NCI-H226 (cell line): ENCODE data around the gene SLC5A12.

Experiments
- DNase-seq: peaks from one replicate; pipeline ENCODE4 v3.0.0-alpha.2; 2015

SLC5A12 gene, protein sequence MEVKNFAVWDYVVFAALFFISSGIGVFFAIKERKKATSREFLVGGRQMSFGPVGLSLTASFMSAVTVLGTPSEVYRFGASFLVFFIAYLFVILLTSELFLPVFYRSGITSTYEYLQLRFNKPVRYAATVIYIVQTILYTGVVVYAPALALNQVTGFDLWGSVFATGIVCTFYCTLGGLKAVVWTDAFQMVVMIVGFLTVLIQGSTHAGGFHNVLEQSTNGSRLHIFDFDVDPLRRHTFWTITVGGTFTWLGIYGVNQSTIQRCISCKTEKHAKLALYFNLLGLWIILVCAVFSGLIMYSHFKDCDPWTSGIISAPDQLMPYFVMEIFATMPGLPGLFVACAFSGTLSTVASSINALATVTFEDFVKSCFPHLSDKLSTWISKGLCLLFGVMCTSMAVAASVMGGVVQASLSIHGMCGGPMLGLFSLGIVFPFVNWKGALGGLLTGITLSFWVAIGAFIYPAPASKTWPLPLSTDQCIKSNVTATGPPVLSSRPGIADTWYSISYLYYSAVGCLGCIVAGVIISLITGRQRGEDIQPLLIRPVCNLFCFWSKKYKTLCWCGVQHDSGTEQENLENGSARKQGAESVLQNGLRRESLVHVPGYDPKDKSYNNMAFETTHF

DNA sequence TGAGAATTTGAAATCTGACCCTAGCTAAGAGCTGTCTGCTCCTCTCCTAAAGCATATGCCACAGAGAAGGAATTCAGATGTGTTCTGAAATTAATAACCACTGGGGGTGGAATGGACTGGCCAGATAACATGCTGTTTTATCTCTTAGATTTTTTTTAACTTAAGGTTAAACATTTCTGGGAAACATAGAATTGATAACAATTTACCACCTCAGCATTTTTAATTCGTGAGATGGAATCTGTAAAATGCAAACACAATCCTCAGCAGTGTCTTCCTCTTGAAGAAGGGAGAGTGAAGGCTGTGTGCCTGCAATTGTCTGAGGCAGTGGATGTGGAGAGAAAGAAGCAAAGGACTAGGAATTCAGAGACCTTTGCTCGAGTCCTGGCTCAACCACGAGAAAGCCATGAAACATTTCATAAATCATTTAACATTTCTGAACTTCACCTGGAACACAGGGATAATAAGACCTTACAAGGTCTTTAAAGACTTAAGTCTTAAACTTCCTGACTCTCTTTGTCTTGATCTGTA lies at the start of gene SLC5A12:
SLC5A12 (minus strand) TSS at position 113 of the 528 bp plus-strand sequence. CDS start 346 bp downstream, outside the sequence.
- DNase-seq: no peak

DNA sequence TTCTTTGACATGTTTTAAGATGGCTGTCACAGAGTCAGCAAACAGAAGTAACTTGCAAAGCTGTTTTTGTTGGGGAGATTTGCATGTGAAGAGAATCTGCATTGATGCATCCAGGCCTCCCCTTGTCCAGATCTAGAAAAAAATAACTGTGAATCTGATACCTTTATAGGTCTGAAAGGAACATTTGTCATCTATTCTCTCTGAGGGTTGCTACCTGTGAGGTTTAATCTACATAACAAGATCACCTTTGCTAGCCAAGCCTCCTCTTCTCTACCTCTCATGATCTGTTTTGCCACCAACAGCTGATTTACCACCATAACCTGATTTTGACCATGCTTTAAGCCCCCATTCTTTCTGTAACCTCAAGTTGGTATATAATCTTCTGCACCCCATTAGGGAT lies 47.2 kb upstream of the SLC5A12 start:
- no peak for DNase-seq

DNA sequence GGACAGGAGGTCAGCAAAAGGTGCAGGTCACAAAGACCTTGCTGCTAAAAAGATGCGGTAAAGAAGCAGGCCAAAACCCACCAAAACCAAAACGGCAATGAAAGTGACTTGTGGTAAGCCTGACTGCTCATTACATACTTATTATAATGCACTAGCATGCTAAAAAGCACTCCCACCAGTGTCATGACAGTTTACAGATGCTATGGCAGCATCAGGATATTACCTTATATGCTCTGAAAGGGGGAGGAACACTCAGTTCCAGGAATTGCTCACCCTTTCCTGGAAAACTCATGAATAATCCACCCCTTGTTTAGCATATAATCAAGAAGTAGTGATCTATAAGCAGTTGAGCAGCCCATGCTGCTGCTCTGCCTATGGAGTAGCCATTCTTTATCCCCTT lies 45.2 kb upstream of the SLC5A12 start:
- no peak for DNase-seq

DNA sequence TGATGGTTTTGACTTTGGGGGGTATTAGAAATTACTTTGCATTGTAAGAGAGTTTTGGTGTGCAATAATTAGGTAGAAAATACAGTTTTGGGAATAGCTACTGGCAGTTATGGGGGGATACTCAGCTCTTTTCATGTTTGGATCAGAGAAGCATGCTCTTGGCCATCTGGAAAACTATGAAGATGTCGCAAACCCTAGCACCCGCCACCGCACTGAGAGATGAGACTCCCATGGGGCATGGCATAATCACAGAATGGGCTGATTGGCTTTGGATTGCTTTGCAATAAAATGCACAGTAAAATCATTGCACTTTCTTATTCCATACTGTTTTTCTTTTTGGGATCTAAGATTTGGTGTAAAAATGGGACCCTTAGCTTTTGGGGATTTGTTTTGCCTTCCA lies 43.5 kb upstream of the SLC5A12 start:
- no peak for DNase-seq

DNA sequence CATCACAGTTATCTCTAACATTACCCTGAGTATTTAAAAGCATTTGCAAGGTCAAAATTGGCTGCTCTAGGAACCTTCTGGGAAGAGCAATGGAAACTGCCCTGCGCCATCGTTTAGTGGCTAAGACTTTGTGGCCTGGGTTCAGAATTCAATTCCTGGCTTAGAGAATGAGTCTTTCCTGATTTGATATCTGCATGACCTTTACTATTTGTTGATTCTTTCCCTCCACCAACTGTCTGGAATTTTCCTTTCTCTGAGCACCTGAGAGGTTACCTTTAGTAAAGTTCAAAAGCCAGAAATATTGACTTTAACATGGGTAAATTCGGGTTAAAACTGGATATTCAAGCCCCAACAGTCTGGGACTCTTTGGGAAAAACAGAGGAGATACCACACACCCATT lies 43.0 kb upstream of the SLC5A12 start:
- DNase-seq: no peak

DNA sequence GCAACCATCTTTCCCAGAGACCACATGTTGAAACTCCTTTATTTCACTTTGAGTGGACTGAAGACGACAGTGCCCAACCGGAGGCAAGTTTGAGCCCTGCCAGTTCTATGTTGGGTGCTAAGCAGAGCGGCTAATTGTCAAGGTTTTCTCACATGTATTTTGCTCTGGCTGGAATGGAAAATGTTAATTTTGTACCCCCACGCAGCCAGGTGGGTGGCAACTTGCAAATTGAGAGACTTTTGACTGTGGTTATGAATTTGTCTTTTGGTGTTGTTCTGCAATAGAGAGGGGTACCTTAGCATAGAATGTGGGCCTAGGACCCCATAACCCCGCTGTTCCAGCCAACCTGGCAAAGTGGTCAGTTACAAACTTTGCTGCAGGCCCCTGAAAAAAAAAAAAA lies 42.5 kb upstream of the SLC5A12 start:
- no peak for DNase-seq

DNA sequence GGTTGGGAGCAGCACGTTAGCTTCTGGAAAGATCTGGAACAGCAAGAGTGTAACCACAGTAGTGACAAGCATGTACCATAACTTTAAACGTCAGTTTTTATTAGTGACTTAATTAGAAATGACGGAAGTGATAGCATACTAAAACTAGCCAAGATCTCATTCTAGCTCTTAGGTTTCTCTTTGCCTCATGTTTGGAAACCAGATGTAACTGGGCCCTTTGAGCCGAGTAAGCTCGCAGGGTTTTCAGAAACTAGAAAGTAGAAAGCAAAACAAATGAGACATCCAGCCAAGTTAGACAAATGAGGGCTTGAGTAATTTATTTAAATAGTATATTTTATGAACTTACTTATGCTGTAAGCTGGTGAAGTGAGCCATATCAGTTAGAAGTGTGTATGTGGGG lies 40.2 kb upstream of the SLC5A12 start:
- no peak for DNase-seq

DNA sequence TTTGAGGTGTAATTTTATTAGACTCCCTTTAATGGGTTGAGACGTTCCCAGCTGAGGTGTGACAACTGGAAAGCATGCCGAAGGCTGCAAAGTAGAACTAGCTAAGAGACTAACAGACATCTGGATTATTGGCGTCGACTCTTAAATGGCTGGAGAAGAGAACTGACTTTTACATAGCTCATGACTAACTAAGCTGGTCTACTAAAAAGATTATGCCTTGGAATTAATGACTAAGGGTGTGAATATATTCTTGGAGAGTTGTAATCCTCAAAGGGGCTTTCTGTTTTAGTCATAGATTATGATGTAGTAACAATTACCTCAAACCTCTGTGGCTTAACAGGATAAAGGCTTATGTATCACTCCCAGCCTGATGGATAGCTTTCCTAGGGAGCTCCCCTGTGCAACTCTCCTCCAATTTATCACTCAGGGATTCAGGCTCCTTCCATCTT lies 39.5 kb upstream of the SLC5A12 start:
- no peak for DNase-seq

DNA sequence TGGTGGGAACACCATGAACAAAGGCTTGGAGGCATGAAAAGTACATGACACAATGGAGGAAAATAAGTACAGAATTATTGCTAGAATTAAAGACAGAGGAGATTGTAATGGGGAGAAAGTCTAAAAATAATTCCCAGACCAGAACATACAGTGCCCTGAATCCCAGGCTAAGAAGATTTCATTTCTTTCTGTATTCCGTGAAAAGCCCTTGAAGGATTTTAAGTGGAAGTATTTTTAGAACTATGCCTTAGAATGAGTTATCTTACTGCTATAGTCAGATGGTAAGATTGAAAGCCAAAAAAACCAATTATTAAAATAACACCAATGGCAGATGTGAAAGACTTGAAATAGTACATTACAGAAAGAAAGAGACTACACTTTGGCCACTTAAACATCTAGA lies 36.1 kb upstream of the SLC5A12 start:
- no peak for DNase-seq

DNA sequence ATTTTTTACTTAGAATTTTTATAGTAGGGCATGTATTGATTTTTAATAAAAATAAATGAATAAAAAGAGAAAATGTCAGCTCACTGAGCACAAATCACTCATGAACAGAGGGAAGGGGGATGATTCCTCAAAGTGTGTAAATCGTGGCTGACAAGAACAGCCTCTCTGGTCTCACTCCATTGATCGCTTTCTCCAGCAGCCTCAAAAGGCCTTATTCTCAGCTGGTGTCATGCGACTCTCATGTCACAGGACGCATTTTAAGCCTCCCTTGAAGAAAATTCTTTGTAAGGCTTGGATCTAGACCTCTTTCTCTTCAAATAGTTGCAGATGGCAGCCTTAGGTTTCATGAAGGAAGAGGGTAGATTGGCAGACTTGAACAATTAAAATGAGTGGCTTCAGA lies 33.9 kb upstream of the SLC5A12 start:
- DNase-seq: no peak

DNA sequence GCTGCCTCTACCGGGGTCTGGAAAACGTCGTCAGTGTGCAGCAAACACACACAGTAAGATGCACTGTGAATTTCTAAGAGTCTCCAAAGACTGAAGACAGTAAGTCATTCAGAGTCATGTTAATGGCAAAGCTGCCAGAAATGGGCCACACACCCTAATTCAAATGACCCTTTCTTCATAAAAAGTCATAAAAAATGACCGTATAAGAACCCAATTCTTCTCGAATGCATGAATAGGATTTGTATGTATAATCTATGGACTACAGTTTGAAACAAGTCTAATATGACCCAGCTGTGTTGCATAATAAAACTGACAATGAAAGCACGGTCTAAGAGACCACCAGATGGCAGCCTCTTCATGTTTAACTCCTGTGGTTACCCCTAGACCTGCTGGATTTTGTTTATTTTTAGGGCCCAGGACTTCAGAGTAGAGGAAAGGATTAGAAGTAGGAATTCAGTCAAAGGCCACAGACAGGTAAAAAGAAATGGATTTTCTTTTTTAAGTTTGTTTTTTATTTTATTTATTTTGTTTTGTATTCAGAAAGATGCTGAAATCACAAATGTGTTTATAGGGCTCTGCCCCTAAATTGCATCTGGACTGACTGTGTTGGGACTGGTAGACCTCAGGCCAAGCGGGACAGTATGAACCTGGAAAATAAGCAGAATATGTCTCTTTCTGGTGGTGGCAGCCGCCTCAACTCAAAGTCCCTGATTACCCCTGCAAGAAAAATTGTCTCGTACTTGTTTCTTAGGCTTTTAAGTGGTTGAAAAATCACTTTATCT lies 32.1 kb upstream of the SLC5A12 start:
- peak; percentile 13 for DNase-seq

DNA sequence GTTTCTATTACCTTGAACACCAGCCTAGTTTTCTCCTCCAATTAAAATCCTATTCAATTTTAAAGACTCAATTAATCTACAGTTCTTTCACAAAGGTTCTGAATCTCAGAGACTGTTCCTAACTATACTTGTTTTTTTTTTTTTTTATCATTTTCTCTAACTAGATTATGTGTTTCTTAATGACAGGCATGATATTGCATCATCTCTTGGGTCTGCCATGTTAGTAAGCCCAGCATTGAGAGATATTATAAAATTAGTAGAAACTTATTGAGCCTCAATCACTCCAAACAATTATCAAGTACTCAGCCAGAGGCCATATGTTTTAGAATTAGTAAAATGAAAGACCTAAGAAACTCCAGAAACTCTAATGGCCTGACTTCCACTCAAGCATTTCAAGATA lies 28.1 kb upstream of the SLC5A12 start:
- no peak for DNase-seq

DNA sequence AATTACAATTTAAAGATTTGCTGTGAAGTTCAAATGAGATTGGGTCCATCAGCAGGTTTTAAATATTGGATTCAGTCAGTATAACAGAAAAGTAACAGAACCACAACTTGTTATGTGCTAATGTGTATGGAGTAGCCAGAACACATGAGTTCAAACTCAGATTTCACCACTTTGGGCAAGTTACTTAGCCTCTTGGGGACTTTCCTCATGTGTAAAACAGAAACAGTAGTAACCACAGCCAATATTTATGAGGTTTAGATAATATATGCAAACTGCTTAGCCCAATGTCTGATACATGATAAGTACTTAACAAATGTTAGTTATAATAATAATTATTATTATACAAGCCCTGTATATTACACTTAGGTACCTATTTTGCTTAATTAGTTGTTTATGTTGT lies 21.8 kb upstream of the SLC5A12 start:
- DNase-seq: no peak

DNA sequence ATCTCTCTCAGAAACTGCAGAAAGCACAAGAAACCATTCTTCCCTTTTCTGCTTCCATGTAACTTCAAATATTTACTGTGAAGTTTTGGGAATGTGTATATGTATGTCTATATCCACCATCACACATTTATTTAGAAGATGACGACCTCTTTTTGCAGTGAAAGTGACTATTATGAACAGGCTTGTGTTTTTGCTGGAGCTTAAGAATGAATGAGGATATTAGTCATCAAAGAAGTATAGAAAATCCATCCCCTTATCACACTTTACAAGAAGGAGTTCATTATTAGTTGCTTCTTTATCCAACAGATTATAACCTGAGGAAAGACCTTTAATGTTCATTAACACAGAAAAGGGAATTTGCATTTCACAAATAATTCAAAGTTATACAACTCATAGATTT lies 21.1 kb upstream of the SLC5A12 start:
- DNase-seq: no peak

DNA sequence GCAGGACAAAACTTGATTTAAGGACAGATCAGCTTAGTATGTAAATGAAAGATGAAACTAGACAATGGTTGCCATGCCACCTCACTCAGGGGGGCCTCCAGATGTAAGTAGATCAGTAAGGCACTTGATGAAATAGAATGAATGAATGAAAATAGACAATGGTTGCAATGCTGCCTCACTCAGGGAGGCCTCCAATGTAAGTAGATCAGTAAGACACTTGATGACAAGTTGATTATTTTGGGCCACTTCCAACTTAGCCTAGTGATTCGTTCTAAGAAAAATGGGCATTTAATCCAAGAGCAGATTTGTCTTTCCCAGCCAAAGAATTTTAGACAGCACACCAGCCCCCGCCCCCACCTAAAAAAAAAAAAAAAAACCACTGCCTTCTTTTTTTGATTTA lies 19.2 kb upstream of the SLC5A12 start:
- no peak for DNase-seq

DNA sequence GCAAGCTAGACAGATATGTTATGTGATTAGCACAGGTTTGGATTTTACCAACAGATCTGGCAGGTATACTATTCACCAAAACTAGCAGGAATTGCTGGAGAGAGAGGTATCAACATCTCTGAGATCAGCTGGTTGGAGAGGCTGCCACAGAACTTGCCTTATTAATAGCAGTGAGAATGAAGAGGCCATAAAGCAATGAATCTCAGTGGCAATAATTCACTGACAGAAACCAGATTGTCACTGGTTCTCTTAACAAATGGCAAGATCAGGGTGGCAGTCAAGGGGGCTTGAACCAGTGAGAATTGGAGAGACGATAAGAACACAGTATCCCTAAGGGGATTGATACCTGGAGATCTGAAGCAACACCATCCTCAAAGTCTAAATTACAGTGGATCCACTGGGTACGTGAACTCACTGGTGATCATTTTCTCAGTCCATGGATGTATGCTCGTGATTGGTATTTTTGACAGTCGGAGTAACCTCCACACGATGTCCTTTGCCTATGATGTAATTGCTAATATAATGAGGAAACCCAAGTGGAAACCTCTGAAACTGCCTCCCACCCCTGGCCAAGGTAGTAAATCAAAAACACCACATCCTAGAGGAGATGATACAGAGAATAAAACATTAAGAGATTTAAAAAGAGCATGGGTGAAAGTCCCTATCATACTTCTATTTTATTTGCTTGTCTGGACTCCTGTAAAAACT lies 17.7 kb upstream of the SLC5A12 start:
- DNase-seq: no peak

DNA sequence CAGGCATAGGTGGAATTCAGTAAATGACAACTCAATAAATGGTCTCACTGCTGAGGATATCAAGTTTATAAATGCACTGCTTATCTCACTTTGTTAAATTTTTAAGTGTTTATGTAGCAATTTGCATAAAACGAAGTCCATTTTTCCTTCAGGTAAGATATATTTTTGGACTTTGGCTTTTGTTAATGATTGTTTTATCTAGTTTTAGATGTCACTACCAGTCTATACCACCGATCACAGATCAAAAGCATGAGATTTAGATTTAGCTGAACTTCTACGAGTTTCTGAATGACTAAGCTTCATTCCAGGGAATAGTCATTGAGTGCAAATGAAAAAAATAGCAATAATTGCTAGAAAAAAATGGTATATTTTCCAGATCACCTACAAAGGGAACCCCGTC lies 12.8 kb upstream of the SLC5A12 start:
- no peak for DNase-seq

DNA sequence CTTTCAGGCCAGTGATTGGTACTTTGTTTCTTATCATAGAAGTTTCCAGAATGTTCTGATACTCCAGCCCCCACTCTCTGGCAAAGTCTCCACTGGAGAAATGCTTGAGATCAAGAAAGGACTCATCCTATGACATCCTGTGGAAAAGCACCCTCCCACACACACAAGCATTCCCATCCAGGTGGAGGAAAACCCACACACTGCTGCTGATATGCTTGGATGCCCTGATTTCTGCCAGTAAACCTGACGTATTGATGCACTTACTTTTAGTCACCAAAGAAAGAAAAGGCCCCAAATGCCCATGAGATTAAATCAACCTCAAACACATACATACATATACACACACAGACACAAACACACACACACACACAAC lies 9.2 kb upstream of the SLC5A12 start:
- no peak for DNase-seq

DNA sequence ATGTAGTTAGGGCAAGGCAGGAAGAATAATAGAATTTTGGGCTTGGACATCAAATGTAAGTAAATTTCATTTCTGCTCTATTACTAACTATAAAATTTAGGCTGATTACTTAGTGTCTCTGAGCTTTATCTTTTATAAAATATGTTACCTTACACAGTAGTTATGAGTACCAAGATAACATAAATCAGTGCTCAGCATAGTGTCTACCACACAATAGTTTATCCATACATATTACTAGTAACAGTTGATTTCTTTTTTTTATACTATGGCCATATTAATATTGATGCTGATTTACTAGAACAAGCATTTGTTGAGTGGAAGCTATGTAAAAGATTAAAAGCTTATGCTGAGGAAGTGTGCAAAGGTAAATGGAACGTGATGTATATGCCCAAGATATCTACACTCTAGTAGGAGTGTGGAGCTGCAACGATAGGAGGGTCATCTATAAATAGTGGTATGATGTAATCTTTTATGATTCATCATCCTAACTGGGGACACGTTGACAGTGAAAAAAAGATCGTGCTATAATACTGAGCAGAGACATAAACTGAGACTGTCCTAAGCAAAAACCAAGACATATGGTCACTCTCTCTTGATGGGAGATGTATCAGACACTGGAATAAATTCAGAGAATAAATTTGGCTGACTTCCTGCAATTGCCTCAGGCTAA lies 8.7 kb upstream of the SLC5A12 start:
- no peak for DNase-seq

DNA sequence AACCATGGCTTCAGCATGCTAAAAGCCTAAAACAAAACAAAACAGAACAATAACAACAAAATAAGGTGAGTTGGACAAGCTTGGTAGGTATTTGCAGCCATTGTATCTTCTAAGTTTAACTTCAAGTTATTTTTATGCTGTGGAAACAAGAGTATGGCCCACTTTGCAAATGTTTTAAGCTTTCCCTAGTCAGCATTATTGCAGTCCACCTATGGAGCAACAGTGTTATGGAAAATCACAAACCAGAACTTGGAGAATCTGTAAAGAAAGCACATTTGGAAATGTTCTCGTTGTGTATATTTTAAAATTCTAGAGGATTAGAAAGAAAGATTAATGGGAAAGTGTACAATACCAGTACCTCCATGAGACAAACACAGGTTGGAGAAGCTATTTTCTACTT lies 7.4 kb upstream of the SLC5A12 start:
- DNase-seq: no peak

DNA sequence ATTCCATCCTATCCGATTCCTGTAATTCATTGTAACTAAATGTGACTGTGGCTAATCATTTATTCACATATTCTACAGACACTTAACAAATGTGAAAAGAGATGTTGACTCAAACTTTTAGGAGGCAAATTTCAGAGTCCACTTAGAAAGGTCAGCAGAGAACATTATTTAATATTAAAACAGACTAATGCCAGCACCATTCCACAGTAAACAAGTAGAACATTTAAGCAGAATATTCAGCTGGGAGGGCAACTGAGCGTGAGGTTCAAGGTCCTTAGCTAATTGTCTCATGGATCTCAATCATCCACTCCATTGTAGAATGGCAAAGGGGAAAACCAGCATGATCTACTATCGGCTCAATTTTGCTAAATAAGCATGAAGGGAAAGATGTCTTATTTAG lies 5.1 kb upstream of the SLC5A12 start:
- DNase-seq: no peak

DNA sequence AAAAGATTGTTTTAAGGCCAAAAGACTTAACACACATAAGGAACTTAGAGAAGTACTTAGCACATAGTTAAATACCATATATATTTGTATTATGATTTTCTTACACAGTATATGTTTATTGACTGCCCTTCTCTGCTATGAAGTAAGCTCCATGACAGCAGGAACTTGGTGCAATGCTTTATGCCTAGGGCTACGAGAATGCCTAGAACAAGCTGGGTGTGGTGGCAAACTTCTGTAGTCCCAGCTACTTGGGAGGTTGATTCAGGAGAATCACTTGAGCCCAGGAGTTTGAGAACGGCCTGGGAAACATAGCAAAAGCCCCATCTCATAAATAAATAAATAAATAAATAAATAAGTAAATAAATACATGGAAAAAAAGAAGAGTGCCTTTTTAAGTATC lies 1.9 kb downstream of the SLC5A12 start:
- no peak for DNase-seq
